ENCODE measurements around the gene SCUBE1.

SCUBE1 gene

DNA sequence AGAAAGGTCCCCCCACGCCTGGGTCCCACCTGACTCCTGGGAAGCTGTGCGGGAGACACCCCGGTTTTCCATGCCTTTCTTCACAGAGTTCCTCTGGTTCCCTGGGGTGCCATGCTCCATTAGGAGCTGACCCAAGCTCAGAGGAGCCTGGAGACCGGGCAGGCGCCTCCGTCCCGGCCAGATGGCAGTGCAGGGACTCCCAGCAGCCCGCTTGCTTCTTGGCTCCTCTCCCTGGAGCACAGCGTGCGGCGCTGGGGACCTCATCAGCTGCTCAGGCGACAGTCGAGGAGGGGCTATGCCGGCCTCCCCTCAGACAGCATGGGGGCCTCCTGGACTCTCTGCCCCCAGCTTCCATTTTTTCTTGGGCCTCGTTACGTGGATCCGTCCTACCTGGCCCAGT is 143.1 kb downstream of the SCUBE1 start:
- DNase-seq (ENCODE audit: low read depth in 2 of 2) = no peak

DNA sequence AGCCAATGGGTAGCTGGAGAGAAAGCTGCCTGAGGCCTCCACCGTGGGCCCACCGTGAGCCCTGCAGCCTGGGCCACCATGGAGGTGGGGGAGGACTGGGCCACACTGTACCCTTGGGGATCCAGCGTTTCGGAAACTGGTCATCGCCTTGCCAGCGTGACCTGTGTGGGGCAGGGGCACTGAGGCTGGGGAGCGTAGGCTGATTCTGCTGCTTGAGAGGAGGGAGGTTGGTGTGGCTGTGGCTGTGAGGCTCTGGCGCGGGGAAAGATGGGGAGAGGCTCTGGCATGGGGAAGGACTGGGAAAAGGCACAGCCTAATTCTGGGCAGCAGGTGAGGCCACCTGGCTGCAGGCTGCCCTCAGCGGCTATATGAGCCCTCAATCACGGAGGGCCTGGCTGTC is 143.6 kb downstream of the SCUBE1 start:
- no peak for DNase-seq (ENCODE audit: low read depth in 2 of 2)

DNA sequence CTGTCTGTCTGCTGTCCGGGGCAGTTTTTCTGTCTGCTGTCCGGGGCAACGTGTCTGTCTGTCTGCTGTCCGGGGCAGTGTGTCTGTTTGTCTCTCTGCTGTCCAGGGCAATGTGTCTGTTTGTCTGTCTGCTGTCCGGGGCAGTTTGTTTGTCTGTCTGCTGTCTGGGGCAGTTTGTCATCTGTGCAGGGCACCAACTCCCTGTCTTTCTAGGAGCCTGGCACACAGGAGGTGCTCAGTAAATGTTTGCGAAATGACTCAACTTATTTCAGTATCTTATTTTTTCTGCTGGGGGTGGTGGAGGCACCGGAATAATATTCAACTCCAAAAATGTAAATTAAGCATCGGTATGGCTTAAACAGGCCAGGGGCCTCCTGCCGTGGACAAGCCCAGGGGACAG is 144.2 kb downstream of the SCUBE1 start:
- DNase-seq (ENCODE audit: low read depth in 2 of 2) = no peak

DNA sequence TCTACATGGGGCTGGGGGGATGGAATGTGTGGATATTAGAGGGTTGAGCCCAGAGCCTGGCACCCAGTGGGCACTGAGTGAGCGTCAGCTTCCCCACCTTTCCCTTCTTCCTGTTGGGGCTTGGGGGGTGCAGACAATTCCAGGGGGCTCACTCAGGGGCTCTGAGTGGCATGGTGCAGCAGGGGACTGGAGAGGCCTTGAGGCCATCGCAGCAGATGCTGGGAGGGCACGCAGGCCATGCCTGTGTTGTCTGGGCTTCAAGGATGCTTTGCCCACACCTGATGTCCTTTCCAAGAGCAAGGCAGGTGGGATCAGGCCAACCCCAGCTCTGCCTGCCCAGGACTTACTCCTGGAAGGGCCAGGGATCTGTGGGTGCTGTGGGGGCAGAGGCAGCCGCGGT is 145.0 kb downstream of the SCUBE1 start:
- DNase-seq (ENCODE audit: low read depth in 2 of 2) = no peak

DNA sequence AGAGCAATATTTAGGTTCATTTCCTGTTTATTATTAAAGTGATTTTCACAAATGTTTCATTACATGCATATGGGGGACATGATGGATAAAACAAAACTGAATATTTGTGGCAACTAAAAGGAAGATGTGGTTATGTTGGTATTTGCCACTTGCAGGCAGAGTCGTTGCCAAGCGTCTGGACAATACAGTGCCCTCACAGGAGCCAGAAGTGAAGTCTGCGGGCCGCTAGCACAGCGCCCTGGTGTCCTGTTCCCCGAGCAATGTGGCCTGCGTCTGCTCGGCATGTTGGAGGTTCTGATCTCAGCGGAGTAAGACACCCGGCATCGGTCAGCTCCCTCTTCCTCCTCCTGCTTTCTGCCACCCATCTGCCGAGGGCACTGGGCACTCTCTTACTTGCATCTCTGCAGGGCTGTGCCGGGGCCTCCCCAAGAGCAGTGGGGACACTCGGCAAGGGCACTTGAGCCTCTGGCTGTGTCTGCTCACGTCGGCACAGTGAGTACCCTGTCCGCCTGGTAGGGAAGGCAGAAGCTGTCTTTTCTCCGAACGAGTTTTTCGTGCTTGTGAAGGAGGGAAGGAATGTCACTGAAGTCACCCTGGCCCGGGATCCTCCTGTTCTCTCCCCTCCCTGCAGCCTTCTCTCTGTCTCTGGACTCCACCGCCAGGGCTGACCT is 145.8 kb downstream of the SCUBE1 start:
- DNase-seq (ENCODE audit: low read depth in 2 of 2) = no peak

DNA sequence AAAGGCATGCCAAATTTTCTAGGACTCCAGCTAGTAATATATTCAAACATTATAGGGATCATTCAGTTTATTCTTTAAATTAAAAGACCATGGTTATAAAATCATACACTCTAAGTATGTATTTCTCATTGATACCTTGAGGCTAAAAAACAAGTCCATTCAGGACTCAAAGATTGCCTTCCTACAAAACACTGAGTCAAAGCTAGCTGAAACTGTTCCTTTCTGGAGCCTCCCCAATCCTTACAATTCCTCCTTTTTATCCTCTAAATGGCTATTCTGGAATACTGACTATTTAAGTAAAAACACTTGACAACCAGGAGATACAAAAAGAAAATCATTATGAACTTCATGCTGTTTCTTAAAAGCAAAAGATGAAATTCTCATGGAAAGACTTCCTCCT is 151.3 kb downstream of the SCUBE1 start:
- no peak for DNase-seq (ENCODE audit: low read depth in 2 of 2)

DNA sequence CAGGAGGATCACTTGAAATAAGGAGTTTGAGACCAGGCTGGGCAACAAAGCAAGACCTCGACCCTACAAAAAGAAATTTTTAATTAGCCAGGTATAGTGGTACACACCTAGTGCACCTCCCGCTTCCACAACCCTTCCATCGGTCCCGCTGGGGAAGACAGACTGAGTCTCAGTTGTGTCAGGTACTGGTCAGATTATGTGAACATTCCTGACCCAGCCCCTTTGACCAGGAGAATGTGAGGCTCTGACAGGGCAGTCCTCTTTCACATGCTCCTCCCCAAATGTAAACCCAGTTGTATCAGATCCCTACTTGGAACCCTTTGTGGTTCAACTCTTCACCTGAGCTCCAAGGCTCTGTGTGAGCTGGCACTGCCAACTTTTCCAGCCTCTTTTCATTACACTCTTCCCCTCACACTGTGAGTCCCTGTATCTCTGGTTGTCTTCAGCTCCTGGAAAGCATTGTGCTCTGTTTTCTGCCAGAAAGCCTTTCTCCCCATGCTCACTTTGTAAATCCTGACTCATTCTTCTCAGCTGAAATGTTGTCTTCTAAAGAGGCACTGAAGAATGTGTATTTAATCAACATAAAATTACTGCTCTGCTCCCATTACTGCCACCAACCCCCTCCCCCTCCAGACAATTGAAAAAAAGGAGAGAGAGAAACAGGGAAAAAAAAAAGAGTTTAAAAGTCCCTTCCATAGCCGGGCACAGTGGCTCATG is 154.2 kb downstream of the SCUBE1 start:
- no peak for DNase-seq (ENCODE audit: low read depth in 2 of 2)

DNA sequence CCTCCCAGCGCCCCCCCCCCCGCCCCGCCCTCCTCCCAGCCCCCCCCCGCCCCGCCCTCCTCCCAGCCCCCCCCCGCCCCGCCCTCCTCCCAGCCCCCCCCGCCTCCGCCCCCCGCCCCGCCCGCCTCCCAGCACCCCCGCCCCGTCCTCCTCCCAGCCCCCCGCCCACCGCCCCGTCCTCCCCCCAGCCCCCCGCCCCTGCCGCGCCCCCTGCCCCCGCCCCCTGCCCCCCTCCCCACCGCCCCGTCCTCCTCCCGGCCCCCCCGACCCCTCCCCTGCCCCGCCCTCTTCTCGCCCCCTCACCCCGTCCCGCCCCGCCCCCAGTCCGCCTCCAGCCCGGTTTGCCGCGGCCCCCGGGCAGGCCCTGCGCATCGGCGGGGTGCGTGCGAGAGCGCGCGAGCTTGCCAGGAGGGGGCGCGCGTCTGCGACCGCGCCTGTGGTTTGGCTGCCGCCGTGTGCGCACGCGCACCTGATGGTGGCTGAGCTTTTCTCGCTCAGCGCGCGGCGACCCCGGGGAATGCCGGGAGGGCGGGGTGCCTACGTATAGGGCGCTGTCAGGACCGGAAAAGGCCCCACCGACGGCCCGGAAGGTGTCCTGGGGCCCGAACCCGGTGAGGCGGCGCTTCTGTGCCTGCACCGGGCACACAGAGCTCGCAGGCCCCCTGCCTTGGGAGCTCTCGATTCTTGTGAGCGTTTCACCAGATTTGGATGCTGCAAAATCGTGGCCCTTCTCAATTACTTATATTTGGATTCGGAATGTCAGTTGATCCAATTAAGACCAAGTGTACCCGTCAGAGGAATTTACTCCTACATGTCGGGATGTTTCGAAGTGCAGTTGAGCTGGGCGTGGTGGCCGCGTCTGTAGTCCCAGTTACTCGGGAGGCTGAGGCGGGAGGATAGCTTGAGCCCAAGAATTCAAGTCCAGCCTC is 155.7 kb downstream of the SCUBE1 start:
- DNase-seq (ENCODE audit: low read depth in 2 of 2) = peak; percentile 88 to 93

DNA sequence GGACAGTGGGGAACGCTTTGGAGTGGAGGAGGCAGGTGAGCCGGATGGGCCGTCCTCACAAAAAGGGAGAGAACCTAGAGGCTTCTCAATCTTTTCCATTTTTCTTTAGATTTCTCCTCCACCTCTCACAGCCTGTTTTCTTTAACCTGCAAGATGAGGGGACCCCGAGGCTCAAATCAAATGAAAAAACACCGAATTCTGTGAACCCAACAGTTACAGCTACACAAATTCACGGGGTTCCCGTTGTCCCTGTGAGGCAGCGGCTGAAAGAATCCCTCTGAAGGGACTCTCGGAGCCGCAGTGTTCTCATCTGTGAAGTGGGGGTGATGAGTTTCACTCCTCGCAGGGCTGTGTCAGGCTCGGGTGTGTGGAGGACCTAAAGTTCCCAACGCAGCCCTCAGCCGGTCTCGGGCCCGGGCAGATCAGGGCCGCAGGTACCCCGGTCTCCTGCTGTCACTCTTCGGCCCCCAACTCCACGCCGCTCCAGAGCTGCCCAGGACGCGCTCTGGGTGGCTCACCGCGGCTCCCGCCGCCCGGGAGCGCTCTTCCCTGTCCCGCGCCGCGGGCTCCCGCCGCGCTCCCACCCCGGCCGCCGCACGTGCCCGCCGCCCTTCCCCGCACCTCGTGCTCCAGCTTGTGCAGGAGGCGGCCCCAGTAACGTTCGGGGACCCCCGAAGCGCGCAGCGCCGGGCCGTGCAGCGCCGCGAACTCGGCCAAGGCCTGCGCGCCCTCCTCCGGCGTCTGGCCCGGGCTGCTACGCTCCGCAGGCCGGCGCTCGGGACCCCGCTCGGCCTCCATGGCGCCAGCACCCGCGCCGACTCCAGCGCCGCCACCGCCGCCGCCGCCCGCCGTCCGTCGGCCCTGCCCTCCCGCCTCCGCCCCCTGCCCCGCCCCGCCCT is 156.7 kb downstream of the SCUBE1 start, which contains the start of gene TTLL12:
TTLL12 (minus strand) TSS at position 863 of the 899 bp plus-strand sequence; CDS start at position 798, 65 bp downstream.
- DNase-seq (ENCODE audit: low read depth in 2 of 2) = peak; percentile 9 to 38

DNA sequence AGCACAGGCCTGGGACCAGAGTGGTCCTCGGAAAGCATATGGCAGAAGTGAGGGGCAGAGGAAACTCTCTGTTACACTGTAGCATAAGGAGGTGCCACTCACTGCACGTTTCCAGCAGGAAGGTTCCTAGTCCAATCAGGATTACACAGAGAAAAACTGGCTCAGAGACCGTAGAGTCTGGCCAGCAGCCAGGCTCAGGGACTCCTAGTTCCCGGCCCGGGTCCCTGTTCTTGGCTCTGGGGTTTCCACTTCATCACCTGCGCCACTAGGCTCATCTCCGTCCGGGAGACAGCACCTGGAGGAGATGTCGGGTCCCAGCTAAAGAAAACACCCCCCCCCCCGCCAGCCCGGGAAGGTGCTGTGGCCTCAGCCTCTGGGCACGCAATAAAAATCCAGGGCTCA is 157.3 kb downstream of the SCUBE1 start:
- DNase-seq (ENCODE audit: low read depth in 2 of 2) = no peak

DNA sequence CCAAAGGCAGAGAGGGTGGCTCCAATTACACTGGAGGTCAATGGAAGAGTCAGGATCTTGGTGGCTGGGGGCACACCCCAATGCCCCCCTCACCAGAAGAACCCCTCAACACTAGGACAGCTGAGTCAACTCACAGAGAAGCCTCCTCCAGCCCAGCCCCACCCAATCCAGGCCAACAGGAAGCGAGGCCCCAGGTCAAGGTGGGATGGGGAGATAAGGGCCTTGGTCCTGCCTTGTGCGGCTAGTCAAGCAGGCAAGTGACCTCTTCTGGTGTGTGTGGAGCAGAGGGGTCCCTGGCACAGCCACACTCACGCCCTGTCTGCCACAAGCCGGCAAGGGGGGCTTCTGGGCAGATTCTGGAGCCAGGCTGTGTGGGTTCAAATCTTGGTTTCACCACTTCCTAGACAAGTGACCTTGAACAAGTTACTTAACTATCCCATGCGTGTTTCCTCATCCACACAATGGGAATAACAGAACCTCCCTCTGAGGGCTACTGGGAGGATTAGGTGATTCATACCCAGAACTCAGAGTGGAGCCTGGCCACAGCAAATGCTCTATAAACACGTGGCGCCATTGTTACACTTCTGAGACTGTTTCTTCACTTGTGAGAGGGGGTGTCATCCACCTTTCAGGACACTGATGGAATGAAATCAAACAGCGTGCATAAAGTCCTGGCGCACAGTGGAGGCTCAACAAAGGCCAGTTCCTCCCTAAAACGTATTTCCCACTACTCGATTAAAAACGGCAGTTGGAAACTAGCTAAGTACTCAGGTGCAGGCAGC is 159.5 kb downstream of the SCUBE1 start:
- DNase-seq (ENCODE audit: low read depth in 2 of 2) = no peak

DNA sequence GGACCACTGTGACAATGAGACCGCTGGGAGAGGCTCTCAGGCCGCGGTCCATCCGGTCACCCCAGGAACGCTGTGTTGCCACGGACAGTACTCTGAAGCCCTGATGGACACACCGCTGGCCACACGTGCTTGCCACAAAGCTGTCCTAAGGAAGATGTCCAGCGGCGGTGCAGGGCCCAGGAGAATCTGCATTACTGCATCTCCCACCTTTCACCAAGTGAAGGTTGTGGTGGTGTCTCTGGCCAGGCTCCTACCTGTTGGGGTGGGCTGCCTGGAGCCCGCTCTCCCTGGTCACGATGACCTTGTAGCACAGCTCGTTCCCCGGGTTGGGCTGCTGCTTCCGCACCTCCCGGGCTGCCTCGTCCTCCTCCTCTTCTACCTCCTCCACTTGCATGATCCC is 160.4 kb downstream of the SCUBE1 start:
- no peak for DNase-seq (ENCODE audit: low read depth in 2 of 2)

DNA sequence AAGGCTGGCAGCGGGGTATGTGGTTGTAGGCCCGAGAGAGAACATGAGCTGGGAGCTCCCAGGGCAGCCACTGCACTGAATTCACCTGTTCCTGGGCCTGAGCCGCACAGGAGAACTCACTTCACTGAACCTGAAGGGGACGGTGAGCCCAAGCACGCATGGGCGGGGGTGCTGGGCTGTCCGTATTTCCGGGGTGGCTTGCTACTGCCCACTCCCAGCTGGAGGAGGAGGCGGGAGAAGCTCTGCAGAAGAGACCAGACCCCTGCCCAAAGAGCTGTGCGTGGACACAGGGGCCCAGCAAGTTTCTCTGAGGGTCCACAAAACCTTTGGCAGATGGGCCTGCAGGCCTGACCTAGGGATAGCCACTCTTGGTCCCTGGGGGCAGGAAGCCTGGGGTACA is 161.1 kb downstream of the SCUBE1 start:
- DNase-seq (ENCODE audit: low read depth in 2 of 2) = no peak

DNA sequence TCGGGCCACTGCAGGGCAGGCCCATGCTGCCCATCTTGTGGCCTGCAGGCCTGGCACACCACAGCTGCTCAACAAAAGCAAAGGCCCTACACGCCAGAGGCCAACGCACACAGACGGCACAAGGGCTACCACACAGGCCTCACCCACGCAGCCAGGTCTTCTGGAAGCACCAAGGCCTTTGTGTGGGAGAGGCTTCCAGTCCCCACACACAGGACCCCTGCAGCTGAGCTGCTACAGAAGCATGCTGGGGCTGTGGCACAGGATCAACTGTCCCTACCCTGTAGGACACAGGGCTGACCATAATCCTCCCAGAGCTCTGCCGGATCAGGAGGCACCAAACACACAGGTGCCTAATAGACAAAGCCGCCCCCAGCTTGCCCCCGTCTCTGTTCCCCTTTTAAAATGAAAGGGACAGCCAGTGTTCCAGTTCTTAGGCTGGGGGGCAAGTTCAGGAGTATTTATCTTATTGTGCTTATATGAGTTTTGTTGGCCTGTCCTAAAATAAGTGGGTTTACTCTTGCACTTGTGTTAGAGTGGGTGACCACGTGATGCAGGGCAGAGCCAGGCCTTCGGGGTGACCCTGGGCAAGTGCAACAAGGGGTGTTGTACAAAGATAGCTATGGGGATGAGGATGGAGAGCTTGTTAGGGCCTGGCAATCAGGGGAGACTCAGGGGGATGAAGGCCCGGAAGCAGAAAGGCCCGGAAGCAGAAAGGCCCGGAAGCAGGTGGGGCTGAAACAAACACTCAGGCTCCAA is 161.7 kb downstream of the SCUBE1 start:
- DNase-seq (ENCODE audit: low read depth in 2 of 2) = no peak

DNA sequence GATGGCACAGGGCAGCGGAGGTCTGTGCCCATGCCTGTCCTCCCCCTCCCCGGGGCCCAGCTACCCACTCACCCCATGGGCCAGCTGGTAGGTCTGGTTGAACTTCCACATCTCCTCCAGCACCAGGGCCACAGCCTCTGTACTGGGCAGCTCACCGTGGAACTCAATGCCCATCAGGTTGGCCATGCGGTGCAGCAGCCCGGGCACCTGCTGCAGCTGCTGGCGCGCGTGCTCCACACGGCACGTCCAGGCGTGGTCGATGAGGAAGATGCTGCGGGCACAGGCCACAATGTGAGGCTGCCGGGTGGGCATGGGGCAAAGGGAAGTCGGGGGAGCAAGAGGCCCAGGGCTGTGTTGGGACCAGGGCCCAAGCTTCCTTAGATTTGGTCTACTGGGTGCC is 162.5 kb downstream of the SCUBE1 start:
- no peak for DNase-seq (ENCODE audit: low read depth in 2 of 2)

DNA sequence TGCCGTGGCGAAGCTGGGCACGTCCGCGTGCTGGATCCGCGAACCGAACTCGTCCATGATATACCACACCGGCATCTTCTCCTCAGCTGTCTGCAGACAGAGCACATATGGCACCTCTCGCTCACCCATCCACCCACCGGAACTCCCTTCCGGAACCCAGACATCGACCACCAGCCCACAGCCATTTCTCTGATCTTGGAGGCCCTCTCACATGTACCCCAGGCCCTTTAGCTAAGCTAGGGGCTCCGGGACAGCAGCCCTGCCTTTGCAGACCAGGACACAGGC is 163.3 kb downstream of the SCUBE1 start:
- no peak for DNase-seq (ENCODE audit: low read depth in 2 of 2)

DNA sequence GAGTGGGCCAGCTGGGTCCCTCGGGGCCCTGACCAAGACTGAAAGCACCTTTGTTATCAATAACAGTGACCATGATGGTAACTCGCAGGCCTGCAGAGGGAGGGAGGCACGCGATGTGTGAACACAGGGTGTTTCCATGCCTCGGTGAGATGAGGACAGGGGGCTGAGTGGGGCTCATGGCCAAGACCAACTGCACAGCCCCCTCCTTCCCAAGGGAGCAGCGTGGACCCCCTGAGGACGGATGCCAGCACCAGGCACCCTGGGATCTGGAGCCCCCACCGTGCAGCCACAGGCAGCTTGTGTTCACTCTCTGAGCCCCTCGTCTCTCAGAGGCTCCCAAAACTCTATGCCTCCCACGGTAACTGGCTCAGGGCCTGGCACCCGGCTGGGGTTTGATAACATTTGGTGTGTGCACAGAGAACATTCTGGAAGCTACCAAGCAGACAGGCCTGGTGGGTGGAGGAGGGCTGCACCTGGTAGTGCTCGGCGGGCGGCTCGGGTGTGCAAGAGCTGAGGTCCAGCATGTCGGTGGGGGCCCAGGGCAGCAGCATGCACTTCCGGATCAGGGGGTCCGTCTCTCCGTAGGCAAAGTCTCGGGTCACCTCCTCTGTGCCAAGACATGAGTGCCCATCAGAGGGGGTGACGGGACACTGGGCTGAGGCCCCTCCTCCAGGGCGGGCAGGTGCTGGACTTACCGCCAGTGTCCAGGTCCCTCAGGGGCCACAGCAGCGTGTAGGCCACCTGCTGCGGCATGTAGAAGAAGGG is 163.8 kb downstream of the SCUBE1 start:
- no peak for DNase-seq (ENCODE audit: low read depth in 2 of 2)

DNA sequence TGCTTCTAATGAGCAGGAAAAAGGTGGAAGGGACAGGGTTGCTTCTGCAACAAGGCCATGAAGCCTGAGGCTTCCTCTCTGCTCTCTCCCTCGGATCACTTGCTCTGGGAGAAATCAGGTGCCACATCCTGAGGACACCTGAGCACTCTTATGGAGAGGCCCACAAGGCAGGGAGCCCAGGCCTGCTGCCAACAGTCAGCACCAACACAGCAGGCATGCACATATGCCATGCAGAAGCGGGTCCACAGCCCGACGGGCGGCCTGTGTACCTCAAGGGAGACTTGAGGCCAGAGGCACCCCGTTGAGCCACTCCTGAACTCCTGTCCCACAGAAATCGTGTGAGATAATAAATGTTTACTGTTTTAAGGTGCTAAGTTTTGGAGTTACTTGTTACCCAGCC is 165.7 kb downstream of the SCUBE1 start:
- no peak for DNase-seq (ENCODE audit: low read depth in 2 of 2)

DNA sequence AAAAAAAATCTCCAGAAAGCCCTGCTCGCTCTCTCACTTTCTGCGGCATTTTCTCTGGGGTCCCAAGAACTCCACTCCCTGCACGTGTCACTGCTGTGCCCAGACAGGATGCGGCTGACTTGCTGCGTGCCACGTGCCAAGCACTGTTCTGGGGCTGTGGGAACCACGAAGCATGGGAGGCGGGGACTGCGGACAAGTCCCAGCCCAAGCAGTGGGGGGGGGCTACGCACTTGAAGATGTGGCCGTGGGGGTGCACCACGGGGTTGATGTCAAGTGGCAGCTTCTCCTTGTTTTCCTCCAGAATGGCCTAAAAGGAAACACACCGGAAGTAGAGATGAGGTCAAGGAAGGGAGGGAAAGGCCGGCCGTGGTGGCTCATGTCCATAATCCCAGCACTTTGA is 167.1 kb downstream of the SCUBE1 start:
- DNase-seq (ENCODE audit: low read depth in 2 of 2) = no peak
